HG02763 (cell line): ENCODE data around the gene MYCT1.
"Not testable (repeated sequence)": the region's sequence is repeated elsewhere in the genome, so short reads cannot be mapped to it uniquely, and the experiment has no call there.

Experiments
- ATAC-seq: cut with Tn5 transposase; IDR thresholded peaks from one replicate; pipeline ENCODE4 v1.9.1; 2021; ENCODE audit warnings: mild to moderate bottlenecking, moderate library complexity; ENCODE audit not compliant: unreplicated experiment

MYCT1 gene, protein sequence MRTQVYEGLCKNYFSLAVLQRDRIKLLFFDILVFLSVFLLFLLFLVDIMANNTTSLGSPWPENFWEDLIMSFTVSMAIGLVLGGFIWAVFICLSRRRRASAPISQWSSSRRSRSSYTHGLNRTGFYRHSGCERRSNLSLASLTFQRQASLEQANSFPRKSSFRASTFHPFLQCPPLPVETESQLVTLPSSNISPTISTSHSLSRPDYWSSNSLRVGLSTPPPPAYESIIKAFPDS

GRCh38 chr6:152697634-152698033 is at the start of gene MYCT1:
Gene MYCT1 (plus strand): TSS chr6:152697897. CDS start chr6:152697903, 6 bp downstream.
- no peak for ATAC-seq

DNA sequence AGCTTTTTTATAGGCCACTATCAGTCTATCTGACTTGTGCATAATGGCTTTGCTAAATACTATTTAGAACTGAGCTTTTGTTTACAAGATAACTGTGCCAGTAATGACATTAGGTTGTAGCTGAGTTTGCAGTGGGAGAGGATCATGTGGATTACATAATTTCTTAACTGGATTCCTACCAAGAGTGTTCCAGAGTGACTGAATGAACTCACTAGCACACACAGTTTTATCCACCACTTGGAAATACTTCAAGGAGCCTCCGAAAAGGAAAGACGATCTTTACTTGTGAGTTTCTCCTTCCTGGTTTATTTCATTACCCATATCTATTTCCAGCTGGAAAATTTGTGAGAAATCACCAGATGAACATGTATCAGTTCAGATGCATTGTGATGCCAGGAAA is 49.6 kb upstream of the MYCT1 start:
- ATAC-seq: no peak

GRCh38 chr6:152651986-152652385 is 45.7 kb upstream of the MYCT1 start:
- no peak for ATAC-seq

GRCh38 chr6:152661776-152662175 is 35.9 kb upstream of the MYCT1 start:
- ATAC-seq: no peak

GRCh38 chr6:152669895-152670294 is 27.8 kb upstream of the MYCT1 start:
- no peak for ATAC-seq

- no peak for ATAC-seq
These were observed 26.5 kb upstream of the MYCT1 start for GRCh38 chr6:152671171-152671570.

- ATAC-seq: no peak
These were observed 24.5 kb upstream of the MYCT1 start for GRCh38 chr6:152673236-152673635.

DNA sequence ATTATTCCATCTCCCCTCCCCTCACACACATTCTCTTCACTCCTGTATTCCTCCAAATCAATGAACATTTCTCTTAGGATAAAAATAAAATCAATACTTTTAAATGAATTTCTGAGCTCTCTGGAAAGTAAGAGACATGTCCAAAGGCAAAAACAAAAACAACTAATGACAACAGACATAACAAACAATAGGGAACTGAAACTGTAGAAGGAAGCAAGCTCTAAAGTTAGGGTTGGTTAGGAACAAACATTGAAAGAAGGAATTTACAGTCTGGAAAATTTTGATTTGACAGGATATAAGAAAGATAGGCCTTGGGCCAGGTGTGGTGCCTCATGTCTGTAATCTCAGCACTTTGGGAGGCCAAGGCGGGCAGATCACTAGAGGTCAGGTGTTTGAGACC is 17.5 kb upstream of the MYCT1 start:
- ATAC-seq: no peak

DNA sequence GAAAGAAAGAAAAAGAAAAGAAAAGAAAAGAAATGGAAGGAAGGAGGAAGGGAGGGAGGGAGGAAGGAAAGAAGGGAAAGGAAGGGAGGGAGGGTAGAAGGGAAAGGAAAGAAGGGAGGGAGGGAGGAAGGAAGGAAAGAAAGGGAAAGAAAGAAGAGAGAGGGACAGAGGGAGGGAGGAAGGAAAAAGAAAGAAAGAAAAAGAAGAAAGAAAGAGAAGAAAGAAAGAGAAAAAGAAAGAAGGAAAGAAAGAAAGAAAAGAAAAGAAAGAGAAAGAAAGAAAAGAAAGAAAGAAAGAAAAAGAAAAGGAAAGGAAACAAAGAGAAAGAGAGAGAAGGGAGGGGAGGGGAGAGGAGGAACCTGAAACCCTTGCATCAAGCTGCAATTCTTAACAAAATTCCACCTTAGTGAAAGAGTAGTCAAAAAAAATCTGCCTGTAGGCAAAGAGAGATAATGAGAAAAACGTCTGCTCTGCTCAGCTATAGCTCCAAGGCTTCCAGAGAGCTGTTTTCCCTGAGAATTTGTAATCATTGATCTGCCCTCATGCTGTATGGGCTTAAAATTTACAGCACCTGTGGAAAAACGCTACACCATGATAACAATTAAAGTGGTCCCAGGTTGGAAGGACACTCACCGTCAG is 16.7 kb upstream of the MYCT1 start:
- ATAC-seq: no peak

GRCh38 chr6:152682141-152682540 is 15.6 kb upstream of the MYCT1 start:
- ATAC-seq: no peak

DNA sequence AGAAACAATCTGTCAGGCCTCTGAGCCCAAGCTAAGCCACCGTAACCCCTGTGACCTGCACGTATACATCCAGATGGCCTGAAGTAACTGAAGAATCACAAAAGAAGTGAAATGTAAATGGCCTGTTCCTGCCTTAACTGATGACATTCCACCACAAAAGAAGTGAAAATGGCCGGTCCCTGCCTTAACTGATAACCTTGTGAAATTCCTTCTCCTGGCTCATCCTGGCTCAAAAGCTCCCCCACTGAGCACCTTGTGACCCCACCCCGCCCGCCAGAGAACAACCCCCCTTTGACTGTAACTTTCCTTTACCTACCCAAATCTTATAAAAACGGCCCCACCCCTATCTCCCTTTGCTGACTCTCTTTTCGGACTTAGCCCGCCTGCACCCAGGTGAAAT is 14.8 kb upstream of the MYCT1 start:
- ATAC-seq: not testable (repeated sequence)

GRCh38 chr6:152685819-152686218 is 11.9 kb upstream of the MYCT1 start:
- no peak for ATAC-seq

DNA sequence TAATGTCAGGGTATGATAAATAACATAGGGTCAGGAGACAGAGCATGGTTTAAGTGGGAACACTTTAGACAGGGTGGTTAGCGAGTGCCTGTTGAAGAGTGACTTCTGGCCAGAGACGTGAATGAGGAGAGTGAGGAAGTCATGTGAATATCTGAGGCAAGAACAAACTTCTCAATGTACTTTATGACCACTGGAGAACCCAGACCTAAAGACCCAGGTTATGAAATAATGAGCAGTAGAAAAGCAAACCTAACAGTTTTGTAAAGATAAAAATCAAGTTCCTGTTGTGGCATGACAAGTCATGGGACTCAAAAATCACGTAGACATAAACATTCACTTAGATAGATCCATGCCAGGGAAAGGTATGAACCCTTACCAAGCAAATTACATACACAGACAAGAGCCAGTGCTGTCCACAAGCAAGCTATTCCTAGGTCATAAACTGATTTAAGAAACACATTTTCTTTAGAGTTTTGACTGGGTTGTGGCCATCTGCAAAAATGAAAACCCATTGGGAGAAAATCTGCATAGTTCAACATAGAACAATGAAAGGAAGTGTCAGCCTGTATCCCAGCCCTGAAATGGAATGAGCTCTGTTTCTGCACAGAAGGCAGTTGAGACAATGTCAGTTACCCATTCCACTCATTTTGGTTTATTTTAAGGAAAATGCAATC is 2.2 kb upstream of the MYCT1 start:
- no peak for ATAC-seq

GRCh38 chr6:152696522-152696921 is 1.2 kb upstream of the MYCT1 start:
- no peak for ATAC-seq

DNA sequence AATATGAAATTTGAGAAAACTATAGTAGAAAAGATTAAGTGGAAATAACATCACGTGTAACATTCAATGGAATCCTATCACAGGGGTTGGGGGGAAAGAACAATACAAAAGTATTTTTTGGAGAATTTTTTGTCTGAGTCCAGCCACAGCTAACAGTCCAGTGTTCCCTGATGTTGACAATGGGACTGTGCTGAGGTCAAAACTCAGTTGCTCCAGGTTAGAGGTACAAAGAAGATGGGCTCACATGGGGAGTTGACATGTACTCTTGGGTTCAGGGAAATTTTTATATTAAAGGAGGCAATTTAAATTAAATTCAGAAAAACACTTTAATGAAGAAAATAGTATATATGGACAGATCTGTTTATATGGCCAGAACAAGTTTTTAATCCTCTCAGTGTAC is 995 bp downstream of the MYCT1 start:
- ATAC-seq: no peak

DNA sequence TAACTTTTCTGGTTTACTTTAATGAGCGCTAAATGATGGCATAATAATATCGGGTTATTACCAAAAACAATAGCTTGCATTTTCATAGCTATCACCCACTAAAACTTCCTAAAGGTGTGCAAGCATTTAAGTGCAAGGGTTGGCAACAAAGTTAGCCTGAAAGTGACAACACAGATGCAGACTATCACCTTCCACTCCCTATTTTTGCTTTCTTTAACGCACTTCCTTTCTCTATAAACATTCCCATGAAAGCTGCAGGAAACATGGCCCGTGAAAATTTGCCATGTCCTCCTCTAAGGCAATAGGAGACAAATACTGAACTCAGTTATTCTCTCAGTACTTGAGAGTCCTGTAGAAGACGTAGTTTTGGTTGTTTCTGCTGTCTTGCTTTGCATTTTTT is 2.7 kb downstream of the MYCT1 start:
- ATAC-seq: no peak

DNA sequence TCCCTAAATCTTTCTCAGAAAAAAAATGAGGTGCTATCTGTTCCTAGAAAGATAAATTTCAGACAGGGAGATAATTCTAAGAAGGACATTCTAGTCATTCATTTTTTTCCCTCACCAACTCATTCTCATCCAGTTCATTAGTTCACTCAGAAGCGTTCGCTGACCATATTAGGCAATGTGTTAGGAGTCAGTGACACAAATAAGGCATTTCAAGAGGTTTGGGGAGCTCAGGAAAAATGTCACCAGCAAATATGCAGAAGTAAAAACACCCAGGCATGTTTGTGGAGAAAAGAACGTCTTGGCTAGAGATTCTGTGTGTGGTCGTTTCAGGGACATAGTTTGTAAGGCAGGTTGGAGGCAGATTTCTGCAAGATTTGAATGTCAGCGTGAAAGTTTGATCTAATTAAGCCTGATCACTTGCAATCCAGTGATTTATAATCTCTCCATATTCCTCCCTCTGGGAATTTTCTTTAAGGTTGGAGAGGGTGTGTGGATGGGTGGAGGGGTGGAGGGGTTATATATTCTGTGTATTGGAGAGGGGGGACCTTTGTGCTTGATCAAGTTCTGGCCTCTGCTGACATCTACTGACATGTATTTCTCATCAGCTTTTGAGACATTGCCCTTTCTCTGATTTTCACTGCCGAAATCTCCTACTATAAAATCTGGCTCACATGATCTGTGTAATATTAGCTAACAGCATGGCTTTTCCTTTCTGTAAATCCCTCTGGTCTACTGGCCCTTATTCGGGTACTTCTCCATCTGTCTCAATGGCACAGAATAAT is 3.6 kb downstream of the MYCT1 start:
- ATAC-seq: no peak

DNA sequence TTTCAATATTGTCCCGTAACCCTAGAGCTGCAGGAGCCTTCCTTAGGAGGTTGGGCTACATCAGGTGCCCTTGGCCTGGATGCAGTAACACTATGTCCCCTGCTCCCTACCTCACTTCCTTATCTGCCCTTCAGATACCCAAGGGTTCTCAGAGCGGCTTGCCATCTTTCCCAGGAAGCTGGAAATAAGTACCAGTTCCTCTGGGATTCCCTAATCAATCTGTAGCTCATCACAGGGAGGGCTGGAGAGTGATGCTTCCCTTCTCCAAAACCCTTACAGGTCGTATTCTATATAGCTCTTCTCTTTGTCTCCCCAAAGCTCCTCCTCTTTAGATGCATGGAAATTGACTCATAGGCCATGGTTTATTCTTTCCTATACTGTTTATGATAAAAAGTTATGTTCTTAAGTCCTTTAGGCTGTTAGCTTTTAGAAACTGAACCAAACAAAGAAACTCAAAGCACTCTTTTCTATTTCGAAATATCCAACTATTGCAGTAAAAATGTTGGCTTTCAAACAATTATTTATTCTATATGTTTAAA is 4.2 kb downstream of the MYCT1 start:
- ATAC-seq: no peak

DNA sequence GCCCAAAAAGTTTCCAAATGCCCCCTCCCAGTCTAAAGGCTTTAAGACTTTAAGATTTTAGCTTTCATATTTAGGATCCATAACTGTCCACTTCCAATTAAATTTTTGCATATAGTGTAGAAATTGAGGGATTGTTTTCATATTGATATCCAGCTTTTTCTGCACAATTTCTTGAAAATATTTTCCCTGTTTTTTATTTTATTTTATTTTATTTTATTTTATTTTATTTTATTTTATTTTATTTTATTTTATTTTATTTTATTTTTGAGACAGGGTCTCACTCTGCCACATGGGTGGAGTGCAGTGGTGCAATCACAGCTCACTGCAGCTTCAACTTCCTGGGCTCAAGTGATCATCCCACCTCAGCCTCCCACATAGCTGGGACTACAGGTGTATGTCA is 6.1 kb downstream of the MYCT1 start:
- ATAC-seq: not testable (repeated sequence)

DNA sequence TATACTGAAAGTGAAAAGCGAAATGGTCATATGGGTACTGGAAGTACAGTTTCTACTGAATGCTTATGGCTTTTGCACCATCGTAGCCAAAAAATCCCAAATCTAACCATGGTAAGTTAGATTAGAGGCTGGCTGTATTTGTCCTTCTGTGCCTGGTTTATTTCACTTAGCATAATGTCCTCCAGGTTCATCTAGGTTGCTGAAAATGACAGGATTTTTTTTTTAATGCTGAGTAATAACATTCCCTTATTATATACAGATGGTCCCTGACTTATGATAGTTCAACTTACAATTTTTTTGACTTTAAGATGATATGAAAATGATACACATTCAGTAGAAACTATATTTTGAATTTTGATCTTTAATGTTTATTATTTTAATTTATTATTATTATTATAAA is 7.6 kb downstream of the MYCT1 start:
- no peak for ATAC-seq

DNA sequence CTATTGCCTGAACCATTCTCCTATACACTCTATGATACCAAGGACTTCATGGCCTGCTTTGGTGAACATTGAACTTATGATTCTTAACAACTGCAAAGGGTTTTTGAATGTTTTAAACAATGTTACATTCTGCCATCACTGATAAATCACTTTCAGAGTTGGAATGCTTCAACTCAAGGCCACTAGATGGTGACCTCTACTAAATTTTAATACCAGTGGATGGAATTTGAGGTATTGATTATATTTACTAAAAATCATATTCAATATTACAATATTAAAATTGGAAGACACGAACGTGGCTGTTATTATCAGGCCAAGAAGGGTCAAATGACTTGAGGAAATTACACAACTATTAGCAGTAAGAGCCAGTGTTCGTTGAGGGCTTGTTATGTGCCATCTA is 18.6 kb downstream of the MYCT1 start:
- ATAC-seq: no peak
